Activated CD4-positive, alpha-beta T cell treated with anti-CD3 and anti-CD28 coated beads, Interleukin-2, amount 50 U/mL, for 24 hours (primary cell): Measurements from ENCODE around the gene LRP2.

ENCODE experiments used
- DNase-seq, 2 donors: peaks; one replicate each; pipeline ENCODE4 v3.0.0-alpha.2; 2020; ENCODE audit warnings: low read depth in 1 of 2, low spot score in 1 of 2

Gene LRP2

GRCh38 chr2:169247211-169247610 is 115.1 kb downstream of the LRP2 start:
- DNase-seq: no peak

DNA sequence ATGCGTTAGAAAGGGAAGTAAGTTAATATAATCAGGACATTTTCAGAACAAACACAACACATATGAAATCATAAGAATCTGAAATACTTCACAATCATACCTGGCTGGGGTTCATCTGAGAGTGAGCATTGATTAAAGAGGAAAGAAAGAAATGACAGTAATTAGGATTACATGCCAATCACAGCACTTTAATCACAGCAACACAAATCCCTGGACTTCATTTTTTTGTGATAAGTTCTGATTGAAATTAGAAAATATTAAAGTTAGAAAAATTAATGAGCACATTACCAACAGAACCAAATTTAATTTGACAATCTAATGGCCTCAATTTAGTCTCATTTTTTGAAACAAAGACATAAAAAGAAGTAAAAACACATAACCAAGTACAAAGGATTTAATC is 121.9 kb downstream of the LRP2 start:
- no peak for DNase-seq

GRCh38 chr2:169237939-169238338 is 124.4 kb downstream of the LRP2 start:
- DNase-seq: no peak

DNA sequence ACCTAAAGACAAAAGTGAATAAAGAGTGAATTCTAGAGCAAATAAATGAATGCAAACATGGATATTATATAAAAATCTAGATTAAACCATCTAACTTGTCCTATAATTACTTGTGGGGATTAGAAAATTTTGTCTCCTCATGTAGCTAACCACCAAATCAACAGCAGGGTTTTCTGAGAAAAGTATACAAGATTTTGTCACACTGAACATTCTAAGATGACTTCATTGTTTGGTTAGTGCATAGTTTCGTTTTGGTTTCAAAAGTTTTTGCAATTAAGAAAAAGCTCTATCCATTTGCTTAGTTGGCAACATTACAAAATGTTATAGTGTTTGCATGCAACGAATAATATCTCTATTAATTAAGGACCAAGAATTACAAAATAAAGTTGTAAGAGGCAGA is 125.0 kb downstream of the LRP2 start:
- no peak for DNase-seq

DNA sequence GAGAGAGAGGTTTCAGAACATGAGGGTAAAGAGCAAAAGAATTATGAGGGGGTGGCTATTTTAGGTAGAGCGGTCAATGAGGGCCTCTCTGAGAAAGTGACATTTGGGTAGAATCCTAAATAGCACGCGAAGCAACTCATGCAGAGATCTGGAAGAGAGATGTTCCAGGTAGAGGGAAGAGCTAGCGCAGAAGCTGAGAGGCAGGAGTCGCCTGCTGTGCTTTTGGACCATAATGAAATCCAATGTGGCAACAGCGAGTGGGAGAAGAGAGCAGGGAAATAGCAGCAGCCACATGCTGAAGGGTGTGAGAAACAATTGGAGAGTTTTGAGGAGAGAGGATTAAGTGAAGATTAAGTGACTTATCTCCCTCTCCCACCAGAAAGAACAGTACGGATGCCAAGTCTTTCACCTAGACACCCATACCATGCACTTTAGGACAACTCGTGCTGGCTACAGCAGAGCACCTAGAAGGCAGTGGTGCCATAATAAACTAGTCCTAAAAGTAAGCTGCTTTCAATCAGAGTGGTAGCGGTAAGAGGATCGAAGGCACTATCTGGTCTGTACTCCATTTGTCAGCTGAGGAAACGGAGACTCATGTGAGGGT is 129.7 kb downstream of the LRP2 start:
- no peak for DNase-seq

GRCh38 chr2:169230204-169230603 is 132.1 kb downstream of the LRP2 start:
- no peak for DNase-seq

DNA sequence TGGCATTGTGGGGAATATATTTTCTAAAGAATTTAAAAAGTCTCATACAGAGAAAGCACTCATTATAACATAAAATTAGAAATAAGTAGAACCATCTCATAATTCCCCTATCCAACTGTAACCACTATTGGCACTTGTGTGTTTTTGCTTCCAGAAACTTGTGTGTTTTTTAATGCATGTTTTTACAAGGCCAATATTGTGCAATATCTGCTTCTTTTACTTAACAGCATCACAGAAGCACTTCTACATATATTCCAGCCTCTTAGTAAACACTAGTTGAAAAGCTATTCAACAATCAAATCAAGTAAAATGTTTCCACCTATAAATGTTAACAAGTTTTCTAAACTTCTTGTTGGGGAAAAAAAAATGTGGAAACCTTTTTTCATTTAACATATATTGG is 132.7 kb downstream of the LRP2 start:
- no peak for DNase-seq

- DNase-seq: no peak
Measured at GRCh38 chr2:169225906-169226305, 136.4 kb downstream of the LRP2 start.

DNA sequence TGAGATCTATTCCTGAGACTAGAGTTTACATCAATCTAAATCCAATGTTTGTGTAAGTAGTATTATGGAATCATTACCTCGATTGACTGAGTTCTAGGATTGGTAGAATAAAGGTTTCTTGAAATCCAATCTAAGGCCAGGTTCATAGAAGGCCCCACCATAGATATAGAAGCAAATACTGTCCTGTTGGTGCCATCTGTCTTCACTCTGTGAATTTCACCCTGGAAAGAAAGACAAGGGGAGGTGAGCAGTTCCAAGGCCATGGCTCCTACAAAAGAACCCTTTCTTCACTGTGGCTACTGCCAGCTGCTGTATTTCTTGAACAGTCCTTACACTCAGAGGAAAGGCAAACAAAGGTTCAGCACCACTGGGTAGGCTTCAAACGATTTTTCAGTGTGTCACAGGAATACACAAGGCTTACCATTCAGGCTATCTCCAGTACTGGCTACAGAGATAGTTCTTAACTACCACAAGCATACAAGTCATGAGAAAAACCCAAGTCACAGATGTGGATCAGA is 137.0 kb downstream of the LRP2 start:
- DNase-seq: no peak

DNA sequence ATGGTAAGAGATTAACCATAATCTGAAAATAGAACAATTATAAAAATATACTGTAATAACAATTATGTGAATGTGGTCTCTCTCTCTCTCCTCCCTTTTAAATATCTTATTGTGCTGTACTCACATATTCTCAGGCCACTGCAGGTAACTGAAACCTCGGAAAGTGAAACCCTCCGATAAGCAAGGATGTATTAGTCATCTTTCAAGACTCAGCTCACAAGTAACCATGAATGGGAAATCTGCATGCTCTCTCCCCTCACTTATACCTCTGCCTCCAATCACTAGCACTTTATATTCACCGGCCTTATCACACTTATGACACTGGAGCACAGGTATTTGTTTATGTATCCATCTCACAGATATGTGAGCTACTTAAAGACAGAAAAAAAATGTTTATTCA is 139.7 kb downstream of the LRP2 start:
- DNase-seq: no peak

- DNase-seq: no peak
Measured at GRCh38 chr2:169221745-169222369, 140.5 kb downstream of the LRP2 start.

DNA sequence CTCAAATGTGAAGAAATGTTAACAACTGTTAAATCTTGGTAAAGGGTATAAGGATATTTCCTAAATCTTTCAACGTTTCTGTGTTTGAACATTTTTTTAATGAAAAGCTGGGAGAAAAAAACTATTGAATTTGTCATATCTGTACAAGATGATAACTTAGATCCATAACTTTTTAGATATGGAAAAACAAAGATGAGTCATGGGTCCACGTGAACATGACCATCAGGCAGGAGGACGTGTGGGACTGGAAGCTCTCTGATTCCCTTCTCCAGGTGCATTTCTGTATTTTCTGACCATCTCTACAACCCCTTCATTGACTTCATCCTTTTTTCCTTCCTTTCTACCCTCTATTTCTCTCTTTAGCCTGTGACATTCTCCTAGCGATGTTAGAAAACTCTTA is 151.4 kb downstream of the LRP2 start:
- DNase-seq: no peak

GRCh38 chr2:169208026-169208425 is 154.3 kb downstream of the LRP2 start:
- DNase-seq: no peak

DNA sequence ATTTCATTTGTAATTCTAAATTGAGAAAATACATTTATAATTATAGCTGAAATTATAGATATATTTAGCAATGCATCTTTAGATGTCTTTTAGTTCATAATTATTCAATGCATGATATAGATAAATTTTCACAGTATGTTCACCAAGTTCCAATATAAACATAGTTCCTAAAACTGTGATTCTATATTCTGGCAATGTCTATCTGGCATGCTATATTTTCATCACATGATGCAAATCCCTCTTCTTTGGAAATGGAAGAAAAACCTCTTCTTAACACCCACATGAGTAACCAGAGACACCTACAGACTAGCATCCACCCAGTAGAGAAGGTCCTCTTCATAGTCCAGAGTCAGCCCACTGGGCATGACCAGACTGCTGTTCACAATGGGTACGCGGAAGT is 157.2 kb downstream of the LRP2 start:
- no peak for DNase-seq

DNA sequence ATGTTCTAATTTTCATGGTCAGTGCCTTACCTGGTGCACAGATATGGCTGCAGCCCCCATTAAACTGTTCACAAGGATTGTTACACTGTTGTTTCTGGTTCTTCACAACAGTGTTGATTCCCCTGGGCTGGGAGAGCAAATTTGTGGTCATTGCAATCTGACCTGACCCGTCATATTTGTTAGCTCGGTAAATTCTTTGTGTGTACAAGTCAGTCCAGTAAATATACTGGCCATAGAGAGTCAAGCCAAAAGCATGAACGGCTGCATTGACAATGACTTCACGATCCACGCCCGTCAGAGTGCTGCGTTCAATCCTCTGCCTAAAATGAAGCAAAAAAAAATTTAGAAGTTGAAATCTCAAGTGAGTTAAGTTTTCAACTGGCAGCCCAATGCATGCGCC is 158.4 kb downstream of the LRP2 start:
- DNase-seq: no peak

GRCh38 chr2:169200756-169201155 is 161.6 kb downstream of the LRP2 start:
- no peak for DNase-seq

DNA sequence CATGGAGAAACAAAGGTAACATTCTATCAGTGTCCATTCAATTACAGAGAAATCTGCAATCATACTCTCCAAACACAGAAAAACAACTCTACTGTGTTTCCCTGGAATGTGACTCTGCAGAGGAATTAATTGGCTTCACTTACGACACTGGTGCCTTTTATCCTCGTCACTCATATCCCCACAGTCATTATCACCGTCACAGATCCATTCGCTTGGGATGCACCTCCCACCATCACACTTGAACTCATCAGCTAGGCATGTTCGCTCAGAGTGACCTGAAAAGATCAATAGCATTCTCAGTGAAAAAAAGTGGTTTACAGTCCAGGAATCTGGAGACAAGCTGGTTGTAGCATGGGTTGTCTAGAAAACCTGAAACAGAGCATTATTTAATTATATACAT is 168.7 kb downstream of the LRP2 start:
- DNase-seq: no peak

DNA sequence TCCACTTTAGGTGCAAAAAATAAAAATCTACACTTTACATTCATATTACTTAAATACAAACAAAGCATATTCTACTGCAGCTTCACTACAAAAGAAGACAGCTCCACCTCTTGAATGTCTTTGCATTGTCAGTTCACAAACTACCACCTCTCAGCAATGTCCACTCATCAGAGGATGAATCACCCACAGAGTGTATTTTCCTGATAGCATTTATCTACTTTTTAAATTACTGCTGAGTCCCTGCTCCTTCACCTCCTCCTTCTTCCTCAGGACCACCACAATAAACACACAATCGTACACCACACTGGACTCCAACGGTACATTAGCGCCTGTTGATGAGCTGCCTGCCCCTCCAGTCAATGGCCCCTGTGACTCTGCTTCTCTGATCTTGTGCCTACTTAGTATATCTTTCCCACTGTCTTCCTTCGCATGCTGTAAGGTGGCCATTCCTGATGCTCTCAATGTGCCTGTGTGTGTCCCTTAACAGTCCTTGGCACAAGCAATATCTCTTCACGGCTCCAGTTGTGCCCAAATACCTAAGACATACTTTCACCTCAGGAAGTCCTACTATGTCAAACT is 172.0 kb downstream of the LRP2 start:
- DNase-seq: no peak

DNA sequence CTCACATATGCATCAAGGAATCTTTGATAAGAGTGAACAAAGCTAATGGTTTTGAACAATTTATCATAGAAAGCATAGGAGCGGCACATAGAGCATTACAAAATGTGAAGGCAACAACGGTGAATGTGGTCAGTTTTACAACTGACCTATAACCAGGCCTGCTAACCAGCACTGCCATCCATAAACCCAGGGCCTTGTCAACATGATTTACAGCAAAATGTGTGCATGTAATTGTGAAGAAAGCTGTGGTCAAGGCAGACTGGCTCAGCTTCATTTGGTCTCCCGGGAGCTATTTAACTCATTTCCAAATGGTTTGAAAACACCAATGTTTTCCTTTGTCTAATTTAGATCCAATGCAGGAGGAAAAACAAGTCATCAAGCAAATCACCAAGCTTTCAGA is 173.2 kb downstream of the LRP2 start:
- DNase-seq: no peak

- DNase-seq: no peak
Measured at GRCh38 chr2:169185711-169186110, 176.6 kb downstream of the LRP2 start.

DNA sequence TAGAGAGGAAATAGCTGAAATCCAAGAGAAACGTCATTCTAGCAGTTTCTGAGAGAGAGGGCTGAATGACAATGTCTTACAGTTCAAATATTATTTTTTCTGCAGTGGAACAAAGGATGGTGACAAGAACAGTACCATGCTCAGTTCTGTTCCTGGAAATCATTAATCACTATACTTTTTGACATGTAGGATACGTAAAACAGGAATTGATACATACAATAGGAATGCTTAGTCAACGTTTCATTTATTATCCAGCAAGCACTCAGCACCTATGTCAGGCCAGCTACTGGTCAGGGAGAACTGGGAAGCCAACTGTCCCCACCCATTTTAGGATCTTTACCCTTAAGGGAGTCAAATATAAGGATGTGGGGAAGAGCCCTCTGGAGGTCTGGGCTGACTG is 178.3 kb downstream of the LRP2 start:
- no peak for DNase-seq

DNA sequence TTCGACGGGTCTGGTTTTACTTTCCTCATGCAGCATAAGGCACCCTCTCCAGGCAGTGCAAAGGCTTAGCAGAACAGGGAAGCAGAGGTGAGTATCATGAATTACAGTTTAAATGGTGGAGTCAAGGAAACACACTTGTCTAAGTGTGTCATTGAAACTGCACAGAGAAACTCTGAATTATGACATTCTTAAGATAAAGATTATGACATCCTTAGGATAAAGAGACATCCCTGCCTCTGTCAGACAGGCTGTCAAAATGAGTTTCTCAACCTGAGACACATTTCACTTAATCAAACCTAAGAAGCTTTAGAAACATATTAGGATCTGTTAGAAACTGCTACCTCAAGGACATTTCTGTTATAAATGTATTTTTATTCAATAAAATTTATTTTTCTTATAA is 179.8 kb downstream of the LRP2 start:
- no peak for DNase-seq
